Right atrium auricular region (tissue), 2 donors: Measurements from ENCODE around the gene NSMCE1. TPM values are rescaled to one million over a fixed set of nuclear protein-coding genes. Genes with fewer than 3 reads are reported as not detected.
"Not testable (repeated sequence)": the region's sequence is repeated elsewhere in the genome, so short reads cannot be mapped to it uniquely, and the experiment has no call there.

Experiments used
- DNase-seq: peaks from one replicate; pipeline ENCODE4 v3.0.0-alpha.2; 2019; ENCODE audit warnings: low spot score
- H3K27ac ChIP-seq, 2 donors: fragments of 200-600 bp; sonication (generic); 1 replicate in 1 of 2; 2 replicates in 1 of 2; pipeline ENCODE4 v1.5.1; 2016 to 2019
- H3K27me3 ChIP-seq, 2 donors: fragments of 200-600 bp; sonication (generic); one replicate each; pipeline versions ENCODE4 v1.5.1 to v1.6.0; 2017 to 2019
- H3K36me3 ChIP-seq: fragments of 200-600 bp; sonication (generic); one replicate; pipeline ENCODE4 v1.5.1; 2016
- H3K4me1 ChIP-seq, 2 donors: fragments of 200-600 bp; sonication (generic); one replicate each; pipeline versions ENCODE4 v1.5.1 to v1.6.0; 2017 to 2019
- H3K4me3 ChIP-seq, 2 donors: fragments of 200-600 bp; sonication (generic); 1 replicate in 1 of 2; 2 replicates in 1 of 2; pipeline ENCODE4 v1.5.1; 2017 to 2019; ENCODE audit warnings: mild to moderate bottlenecking in 1 of 2, moderate library complexity in 1 of 2
- H3K9me3 ChIP-seq, 2 donors: fragments of 200-600 bp; sonication (generic); one replicate each; pipeline ENCODE4 v1.5.1; 2019
- total RNA-seq, 2 donors: library from RNA; depleted of rRNA; stranded (reverse); fragments of >200 nt; gene quantifications; one replicate each; pipeline ENCODE4 v1.1.0, GENCODE V29; 2016
- TF ChIP-seq, protein P1 (sequence below), 2 donors: fragments of 200-600 bp; sonication (generic); IDR thresholded peaks; one replicate each; pipeline ENCODE4 v1.5.1; 2019; ENCODE audit warnings: antibody characterized with exemption in 2 of 2

The NSMCE1 gene
- total RNA-seq, 2 donors from 2014 or later = 24.0 to 35.8 TPM

DNA sequence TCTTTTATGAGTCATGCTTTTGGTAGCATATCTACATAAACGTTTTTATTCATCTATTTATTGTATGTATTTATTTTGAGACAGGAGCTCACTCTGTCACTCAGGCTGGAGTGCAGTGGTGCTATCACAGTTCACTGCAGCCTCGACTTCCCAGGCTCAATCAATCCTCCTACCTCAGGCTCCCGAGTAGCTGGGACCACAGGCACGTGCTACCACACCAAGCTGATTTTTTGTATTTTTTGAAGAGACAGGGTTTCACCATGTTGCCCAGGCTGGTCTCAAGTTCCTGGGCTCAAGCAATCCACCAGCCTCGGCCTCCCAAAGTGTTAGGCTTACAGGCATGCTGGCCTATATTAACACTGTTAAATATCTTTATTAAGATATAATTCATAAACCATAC is 24.8 kb upstream of the NSMCE1 start:
- H3K4me3 ChIP-seq = no peak overlapping the region
- no peaks in the 10 kb centered on the region for H3K36me3 ChIP-seq
- no peaks in the 10 kb centered on the region for H3K27me3 ChIP-seq
- no peaks in the 10 kb centered on the region for H3K9me3 ChIP-seq
- TF ChIP-seq, protein P1, sequence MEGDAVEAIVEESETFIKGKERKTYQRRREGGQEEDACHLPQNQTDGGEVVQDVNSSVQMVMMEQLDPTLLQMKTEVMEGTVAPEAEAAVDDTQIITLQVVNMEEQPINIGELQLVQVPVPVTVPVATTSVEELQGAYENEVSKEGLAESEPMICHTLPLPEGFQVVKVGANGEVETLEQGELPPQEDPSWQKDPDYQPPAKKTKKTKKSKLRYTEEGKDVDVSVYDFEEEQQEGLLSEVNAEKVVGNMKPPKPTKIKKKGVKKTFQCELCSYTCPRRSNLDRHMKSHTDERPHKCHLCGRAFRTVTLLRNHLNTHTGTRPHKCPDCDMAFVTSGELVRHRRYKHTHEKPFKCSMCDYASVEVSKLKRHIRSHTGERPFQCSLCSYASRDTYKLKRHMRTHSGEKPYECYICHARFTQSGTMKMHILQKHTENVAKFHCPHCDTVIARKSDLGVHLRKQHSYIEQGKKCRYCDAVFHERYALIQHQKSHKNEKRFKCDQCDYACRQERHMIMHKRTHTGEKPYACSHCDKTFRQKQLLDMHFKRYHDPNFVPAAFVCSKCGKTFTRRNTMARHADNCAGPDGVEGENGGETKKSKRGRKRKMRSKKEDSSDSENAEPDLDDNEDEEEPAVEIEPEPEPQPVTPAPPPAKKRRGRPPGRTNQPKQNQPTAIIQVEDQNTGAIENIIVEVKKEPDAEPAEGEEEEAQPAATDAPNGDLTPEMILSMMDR (IDR thresholded peaks at IDR 0.05) = no peak
- no peak for DNase-seq
- no peaks in the 10 kb centered on the region for H3K4me1 ChIP-seq
- H3K27ac ChIP-seq = no peak overlapping the region

- Histone ChIP-seq H3K36me3 (no peaks in the 10 kb centered on the region), H3K9me3 (no peaks in the 10 kb centered on the region), H3K4me3 (no peak overlapping the region), H3K4me1 (peaks cover 0 to 2% of the 10 kb centered on the region in 2 donors), H3K27me3 (no peaks in the 10 kb centered on the region), H3K27ac (no peak overlapping the region)
- TF ChIP-seq, protein P1 (IDR thresholded peaks at IDR 0.05) = no peak
- DNase-seq = no peak
Measured at GRCh38 chr16:27291722-27292240, 23.2 kb upstream of the NSMCE1 start.

- peaks cover 0 to 9% of the 10 kb centered on the region in 2 donors for H3K4me1 ChIP-seq
- TF ChIP-seq, protein P1 (IDR thresholded peaks at IDR 0.05) = no peak
- H3K4me3 ChIP-seq = no peak overlapping the region
- H3K27me3 ChIP-seq = no peaks in the 10 kb centered on the region
- H3K27ac ChIP-seq = no peak overlapping the region
- H3K36me3 ChIP-seq = no peaks in the 10 kb centered on the region
- DNase-seq = no peak
- H3K9me3 ChIP-seq = no peaks in the 10 kb centered on the region
Measured at GRCh38 chr16:27291106-27291505, 22.5 kb upstream of the NSMCE1 start.

DNA sequence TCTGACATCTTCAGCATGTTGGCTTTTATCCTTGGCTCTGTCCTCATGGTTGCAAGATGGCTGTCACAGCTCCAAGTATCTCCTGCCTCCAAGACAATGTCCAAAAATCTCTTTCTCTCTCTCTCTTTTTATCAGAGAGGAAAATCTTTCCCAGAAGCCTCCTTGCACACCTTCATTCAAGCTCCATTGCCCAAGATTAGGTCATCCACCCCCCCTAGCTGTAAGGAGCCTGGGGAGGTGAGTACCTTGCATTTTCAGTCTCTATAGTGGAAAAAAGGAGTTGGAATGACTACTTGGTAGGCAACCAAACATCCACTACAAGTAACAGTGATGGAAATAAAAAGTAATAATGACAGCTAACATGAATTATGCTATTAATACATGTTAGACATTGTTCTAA is 22.0 kb upstream of the NSMCE1 start:
- no peaks in the 10 kb centered on the region for H3K27me3 ChIP-seq
- DNase-seq = no peak
- no peaks in the 10 kb centered on the region for H3K36me3 ChIP-seq
- peaks cover 0 to 12% of the 10 kb centered on the region in 2 donors for H3K4me1 ChIP-seq
- no peak overlapping the region for H3K4me3 ChIP-seq
- no peak overlapping the region for H3K27ac ChIP-seq
- TF ChIP-seq, protein P1 (IDR thresholded peaks at IDR 0.05) = no peak
- no peaks in the 10 kb centered on the region for H3K9me3 ChIP-seq

DNA sequence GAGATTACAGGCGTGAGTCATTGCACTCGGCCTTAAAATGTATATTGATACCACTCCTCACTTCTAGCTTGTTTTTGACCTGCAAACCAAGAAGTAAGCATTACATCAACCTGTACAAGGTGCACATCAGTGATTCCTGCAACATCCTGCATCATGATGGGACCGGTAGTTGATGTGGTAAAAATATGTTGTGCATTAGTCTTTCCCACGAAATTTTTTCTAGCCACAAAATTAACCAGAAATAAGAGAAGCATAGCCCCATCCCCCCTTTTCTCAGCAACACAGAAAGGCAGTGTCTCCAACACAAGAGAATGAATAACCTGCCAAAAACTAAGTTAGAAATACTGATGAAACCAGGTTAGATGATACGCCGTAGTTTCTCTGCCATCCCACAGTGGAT is 21.1 kb upstream of the NSMCE1 start:
- Histone ChIP-seq H3K27ac (no peak overlapping the region), H3K9me3 (no peaks in the 10 kb centered on the region), H3K36me3 (no peaks in the 10 kb centered on the region), H3K4me1 (peaks cover 0 to 12% of the 10 kb centered on the region in 2 donors), H3K4me3 (no peak overlapping the region), H3K27me3 (no peaks in the 10 kb centered on the region)
- DNase-seq = no peak
- TF ChIP-seq, protein P1 (IDR thresholded peaks at IDR 0.05) = no peak

GRCh38 chr16:27288313-27288712 is 19.7 kb upstream of the NSMCE1 start:
- peaks cover 0 to 12% of the 10 kb centered on the region in 2 donors for H3K4me1 ChIP-seq
- H3K9me3 ChIP-seq, H3K4me3 ChIP-seq, H3K27ac ChIP-seq, H3K27me3 ChIP-seq, H3K36me3 ChIP-seq: not testable (repeated sequence)
- peak; percentile 28 for DNase-seq
